Retinal pigment epithelial cell (primary cell): ENCODE results near the gene USP12.
"Not testable (repeated sequence)": the region's sequence is repeated elsewhere in the genome, so short reads cannot be mapped to it uniquely, and the experiment has no call there.

ENCODE experiments used
- DNase-seq: peaks from one replicate; pipeline ENCODE4 v3.0.0-alpha.2; 2010; ENCODE audit warnings: low read depth
- H3K4me3 ChIP-seq: 2 replicates; pipeline ENCODE4 v1.5.1; 2011; ENCODE audit warnings: mild to moderate bottlenecking, low read length, control low read depth, moderate library complexity
- TF ChIP-seq, protein P1 (sequence below): conservative IDR thresholded peaks from 2 replicates; pipeline ENCODE4 v1.5.1; 2011; ENCODE audit warnings: low read depth, low read length, control low read depth, inconsistent platforms

The USP12 gene

DNA sequence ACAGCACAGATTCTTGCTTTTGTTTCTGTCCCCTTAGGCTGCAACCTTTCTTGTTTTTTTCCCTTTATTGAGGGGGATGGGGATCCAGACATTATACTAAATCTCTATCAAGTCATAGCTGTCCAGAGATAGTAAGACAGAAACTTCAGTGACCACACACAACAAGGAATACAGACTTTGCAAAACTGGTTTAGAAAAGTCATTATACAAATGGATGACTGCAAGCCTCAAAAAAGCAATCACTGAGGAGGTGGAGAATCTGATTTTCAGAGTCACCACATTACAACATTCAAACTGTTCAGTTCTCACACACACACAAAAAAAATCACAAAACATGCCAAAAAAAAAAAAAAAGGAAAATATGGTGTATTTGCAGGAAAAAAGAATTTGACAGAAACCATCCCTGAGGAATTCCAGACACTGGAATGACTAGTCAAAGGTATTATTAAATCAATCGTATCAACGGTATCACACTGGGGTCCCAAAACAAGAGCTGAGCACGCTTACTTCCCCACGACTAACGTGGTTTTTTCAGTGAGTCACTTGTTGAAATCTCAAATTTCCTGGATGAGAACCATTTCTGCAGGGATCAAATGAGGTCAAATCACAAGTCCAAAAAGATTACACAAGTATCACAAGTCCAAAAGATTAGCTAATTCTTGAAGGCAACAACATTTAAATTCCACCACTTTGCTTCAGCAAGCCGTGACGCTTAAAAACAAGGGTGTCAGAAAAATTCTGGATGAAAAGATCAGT, 41.2 kb downstream of the USP12 start:
- DNase-seq = peak; percentile 47
- H3K4me3 ChIP-seq = no peak overlapping the region
- TF ChIP-seq, protein P1, sequence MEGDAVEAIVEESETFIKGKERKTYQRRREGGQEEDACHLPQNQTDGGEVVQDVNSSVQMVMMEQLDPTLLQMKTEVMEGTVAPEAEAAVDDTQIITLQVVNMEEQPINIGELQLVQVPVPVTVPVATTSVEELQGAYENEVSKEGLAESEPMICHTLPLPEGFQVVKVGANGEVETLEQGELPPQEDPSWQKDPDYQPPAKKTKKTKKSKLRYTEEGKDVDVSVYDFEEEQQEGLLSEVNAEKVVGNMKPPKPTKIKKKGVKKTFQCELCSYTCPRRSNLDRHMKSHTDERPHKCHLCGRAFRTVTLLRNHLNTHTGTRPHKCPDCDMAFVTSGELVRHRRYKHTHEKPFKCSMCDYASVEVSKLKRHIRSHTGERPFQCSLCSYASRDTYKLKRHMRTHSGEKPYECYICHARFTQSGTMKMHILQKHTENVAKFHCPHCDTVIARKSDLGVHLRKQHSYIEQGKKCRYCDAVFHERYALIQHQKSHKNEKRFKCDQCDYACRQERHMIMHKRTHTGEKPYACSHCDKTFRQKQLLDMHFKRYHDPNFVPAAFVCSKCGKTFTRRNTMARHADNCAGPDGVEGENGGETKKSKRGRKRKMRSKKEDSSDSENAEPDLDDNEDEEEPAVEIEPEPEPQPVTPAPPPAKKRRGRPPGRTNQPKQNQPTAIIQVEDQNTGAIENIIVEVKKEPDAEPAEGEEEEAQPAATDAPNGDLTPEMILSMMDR = no peak

DNA sequence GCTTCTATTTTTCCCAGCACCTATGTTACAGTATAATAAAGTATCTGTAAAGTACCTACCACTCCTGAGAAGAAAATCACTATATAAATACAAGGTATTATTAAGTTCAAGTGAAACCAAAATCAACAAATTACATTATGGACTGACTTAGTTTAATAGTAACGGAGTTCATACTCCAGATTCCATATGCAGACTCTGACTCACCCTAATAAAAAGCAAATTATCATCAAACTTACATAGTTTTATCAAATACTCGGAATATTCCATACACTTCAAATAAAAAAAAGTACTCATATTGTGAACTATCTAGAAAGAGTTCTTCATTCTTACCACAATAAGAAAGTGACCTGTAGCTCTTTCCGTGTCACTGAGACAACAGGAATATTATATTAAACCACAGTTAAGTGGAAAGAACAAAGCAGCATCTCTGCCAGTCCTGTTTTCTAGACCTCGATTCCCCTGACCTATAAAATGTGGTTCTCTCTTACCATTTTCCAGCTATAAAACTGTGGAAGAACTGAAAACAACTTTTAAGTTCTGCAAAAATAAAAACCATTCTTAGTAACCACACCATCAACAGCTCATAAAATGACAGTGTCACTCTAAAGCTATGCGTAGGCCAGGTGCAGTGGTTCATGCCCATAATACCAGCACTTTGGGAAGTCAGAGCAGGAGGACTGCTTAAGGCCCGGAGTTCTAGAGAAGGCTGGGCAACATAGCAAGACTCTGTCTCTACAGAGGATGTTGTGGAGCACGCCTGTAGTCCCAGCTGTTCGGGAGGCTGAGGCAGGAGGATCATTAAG, 42.6 kb downstream of the USP12 start:
- no peak for DNase-seq
- TF ChIP-seq, protein P1 = no peak
- no peak overlapping the region for H3K4me3 ChIP-seq

DNA sequence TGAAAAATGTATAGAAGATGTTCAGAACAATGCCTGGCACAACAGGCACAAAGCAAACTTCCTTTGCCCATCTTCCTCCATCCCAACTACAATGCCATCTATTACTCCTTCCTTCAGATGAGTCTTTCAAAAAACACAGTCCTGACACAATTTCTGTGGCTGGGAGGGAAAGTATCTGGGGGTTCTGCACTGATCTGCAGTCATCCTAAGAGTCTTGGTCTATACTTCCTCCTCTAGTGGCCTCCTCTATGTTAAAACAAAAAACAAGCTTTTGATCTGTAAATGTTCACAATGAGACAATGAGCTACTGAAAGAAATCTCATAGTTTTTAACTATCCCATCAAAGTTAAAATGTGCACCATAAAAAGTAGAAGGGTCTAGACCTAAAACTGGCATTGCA, 44.8 kb downstream of the USP12 start:
- H3K4me3 ChIP-seq = no peak overlapping the region
- TF ChIP-seq, protein P1 = no peak
- no peak for DNase-seq

DNA sequence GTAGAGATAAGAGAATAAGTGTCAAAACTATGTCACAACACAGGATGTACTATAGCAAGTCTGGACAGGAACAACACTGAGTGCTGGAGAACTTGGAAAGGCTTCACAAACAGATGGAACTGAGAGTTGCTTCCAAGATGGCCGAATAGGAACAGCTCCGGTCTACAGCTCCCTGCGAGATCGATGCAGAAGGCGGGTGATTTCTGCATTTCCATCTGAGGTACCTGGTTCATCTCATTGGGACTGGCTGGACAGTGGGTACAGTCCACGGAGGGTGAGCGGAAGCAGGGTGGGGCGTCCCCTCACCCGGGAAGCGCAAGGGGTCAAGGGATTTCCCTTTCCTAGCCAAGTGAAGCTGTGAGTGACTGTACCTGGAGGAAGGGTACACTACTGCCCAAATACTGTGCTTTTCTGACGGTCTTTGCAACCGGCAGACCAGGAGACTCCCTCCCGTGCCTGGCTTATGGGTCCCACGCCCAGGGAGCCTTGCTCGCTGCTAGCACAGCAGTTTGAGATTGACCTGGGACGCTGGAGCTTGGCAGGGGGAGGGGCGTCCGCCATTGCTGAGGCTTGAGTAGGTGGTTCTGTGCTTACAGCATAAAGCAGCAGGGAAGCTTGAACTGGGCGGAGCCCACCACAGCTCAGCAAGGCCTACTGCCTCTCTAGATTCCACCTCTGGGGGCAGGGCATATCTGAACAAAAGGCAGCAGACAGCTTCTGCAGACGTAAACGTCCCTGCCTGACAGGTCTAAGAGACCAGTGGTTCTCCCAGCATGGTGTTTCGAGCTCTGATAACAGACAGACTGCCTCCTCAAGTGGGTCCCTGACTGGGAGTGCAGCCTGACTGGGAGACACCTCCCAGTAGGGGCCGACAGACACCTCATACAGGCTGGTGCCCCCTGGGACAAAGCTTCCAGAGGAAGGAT, 46.0 kb downstream of the USP12 start:
- no peak overlapping the region for H3K4me3 ChIP-seq
- no peak for DNase-seq

DNA sequence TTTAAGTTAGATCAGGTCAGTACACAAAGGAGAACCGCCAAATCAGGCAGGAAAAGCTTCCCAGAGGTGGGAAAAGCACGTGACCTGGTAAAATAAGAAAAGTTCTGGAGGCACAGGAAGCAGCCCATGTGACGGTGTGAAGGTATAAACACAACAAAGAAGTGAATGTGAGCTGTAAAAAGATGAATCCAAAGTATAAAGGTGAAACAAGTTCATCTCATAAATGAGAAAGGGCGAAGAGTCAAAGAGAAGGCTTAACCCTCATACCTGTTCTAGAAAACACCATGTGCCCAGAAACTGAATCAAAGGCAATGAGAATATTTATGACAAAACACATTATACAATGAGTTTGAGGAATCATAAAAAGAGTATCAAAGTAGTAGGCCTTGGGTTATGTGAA, 47.0 kb downstream of the USP12 start:
- TF ChIP-seq, protein P1 = no peak
- DNase-seq = no peak
- no peak overlapping the region for H3K4me3 ChIP-seq

More for the DNA sequence above, 46.0 kb downstream of the USP12 start:
- TF ChIP-seq, protein P1 = no peak

DNA sequence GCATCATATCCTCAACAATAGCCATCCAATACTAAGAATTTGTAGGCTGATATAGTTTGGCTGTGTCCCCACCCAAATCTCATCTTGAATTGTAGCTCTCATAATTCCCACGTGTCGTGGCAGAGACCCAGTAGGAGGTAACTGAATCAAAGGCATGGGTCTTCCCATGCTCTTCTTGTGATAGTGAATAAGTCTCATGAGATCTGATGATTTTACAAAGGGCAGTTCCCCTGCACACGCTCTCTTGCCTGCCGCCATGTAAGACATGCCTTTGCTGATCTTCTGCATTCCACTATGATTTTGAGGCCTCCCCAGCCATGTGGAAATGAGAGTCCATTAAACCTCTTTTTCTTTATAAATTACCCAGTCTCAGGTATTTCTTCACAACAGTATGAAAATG, 48.2 kb downstream of the USP12 start:
- H3K4me3 ChIP-seq, DNase-seq: not testable (repeated sequence)

DNA sequence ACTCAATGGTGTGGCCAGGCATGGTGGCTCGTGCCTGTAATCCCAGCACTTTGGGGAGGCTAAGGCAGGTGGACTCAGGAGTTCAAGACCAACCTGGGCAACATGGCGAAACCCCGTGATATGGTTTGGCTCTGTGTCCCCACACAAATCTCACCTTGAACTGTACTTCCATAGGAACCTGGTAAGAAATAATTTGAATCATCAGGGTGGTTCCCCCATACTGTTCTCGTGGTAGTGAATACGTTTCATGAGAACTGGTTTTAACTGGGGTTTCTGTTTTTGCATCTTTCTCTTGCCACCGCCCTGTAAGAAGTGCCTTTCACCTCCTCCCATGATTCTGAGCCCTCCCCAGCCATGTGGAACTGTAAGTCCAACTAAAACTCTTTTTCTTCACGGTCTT, 49.6 kb downstream of the USP12 start:
- DNase-seq = no peak
- H3K4me3 ChIP-seq = no peak overlapping the region
- TF ChIP-seq, protein P1 = no peak
